NCI-H524 treated with DMSO at 0.1 percent for 48 hours (cell line): ENCODE data around the gene LECT2.

Source experiments
- DNase-seq: peaks from one replicate; lab custom pipeline; 2025; lab: John Stamatoyannopoulos, UW

LECT2 gene

GRCh38 chr5:135978212-135978631 lies 23.4 kb upstream of the LECT2 start:
- peak; percentile 58 for DNase-seq

- no peak for DNase-seq
Measured at GRCh38 chr5:135977375-135977928, 22.7 kb upstream of the LECT2 start.

- no peak for DNase-seq
Measured at GRCh38 chr5:135976216-135976615, 21.4 kb upstream of the LECT2 start.

GRCh38 chr5:135975122-135975521 lies 20.3 kb upstream of the LECT2 start:
- DNase-seq: no peak

GRCh38 chr5:135974021-135974600 lies 19.3 kb upstream of the LECT2 start:
- no peak for DNase-seq

- DNase-seq: no peak
Measured at GRCh38 chr5:135973323-135974020, 18.7 kb upstream of the LECT2 start.

GRCh38 chr5:135971701-135972100 lies 16.9 kb upstream of the LECT2 start:
- no peak for DNase-seq

- DNase-seq: no peak
Measured at GRCh38 chr5:135966790-135967189, 12.0 kb upstream of the LECT2 start.

- DNase-seq: no peak
Measured at GRCh38 chr5:135966165-135966564, 11.4 kb upstream of the LECT2 start.

GRCh38 chr5:135965504-135965903 lies 10.7 kb upstream of the LECT2 start:
- DNase-seq: no peak

GRCh38 chr5:135964670-135965320 lies 10.0 kb upstream of the LECT2 start:
- DNase-seq: no peak

GRCh38 chr5:135955525-135955924 lies 742 bp upstream of the LECT2 start:
- DNase-seq: no peak

- DNase-seq: no peak
Measured at GRCh38 chr5:135953850-135954249, 933 bp downstream of the LECT2 start.

GRCh38 chr5:135952683-135953082 lies 2.1 kb downstream of the LECT2 start:
- no peak for DNase-seq

GRCh38 chr5:135951807-135952206 lies 3.0 kb downstream of the LECT2 start:
- DNase-seq: no peak

GRCh38 chr5:135951257-135951656 lies 3.5 kb downstream of the LECT2 start:
- DNase-seq: no peak

- DNase-seq: no peak
Measured at GRCh38 chr5:135950611-135951010, 4.2 kb downstream of the LECT2 start.

GRCh38 chr5:135944967-135945560 lies 9.7 kb downstream of the LECT2 start:
- peak; percentile 19 for DNase-seq

GRCh38 chr5:135944564-135944963 lies 10.2 kb downstream of the LECT2 start:
- no peak for DNase-seq

GRCh38 chr5:135942202-135942771 lies 12.5 kb downstream of the LECT2 start:
- DNase-seq: no peak

- DNase-seq: no peak
Measured at GRCh38 chr5:135941711-135942110, 13.1 kb downstream of the LECT2 start.

- DNase-seq: no peak
Measured at GRCh38 chr5:135937245-135937911, 17.4 kb downstream of the LECT2 start.
